WI38 (cell line): ENCODE results near the gene LOXHD1.

ENCODE experiments used
- H3K4me3 ChIP-seq: 2 replicates; pipeline ENCODE4 v1.5.1; 2011; ENCODE audit warnings: low read depth, mild to moderate bottlenecking, control low read depth, low read length
- CTCF ChIP-seq: IDR thresholded peaks from 2 replicates; pipeline ENCODE4 v1.5.1; 2012; ENCODE audit warnings: low read depth, mild to moderate bottlenecking, control low read depth, low read length

LOXHD1 gene

GRCh38 chr18:46439037-46439436 is 218.0 kb downstream of the LOXHD1 start:
- no peak overlapping the region for H3K4me3 ChIP-seq
- TF ChIP-seq CTCF, result no peak

- no peak overlapping the region for H3K4me3 ChIP-seq
- no peak for TF ChIP-seq CTCF
Observed at GRCh38 chr18:46437061-46437460, 220.0 kb downstream of the LOXHD1 start.

- no peak overlapping the region for H3K4me3 ChIP-seq
- no peak for TF ChIP-seq CTCF
Observed at GRCh38 chr18:46436621-46437020, 220.4 kb downstream of the LOXHD1 start.

- no peak overlapping the region for H3K4me3 ChIP-seq
- TF ChIP-seq CTCF, result no peak
Observed at GRCh38 chr18:46435031-46435430, 222.0 kb downstream of the LOXHD1 start.

- H3K4me3 ChIP-seq, result no peak overlapping the region
- TF ChIP-seq CTCF, result no peak
Observed at GRCh38 chr18:46434629-46435028, 222.4 kb downstream of the LOXHD1 start.

GRCh38 chr18:46433121-46433826 is 223.7 kb downstream of the LOXHD1 start:
- H3K4me3 ChIP-seq, result no peak overlapping the region
- no peak for TF ChIP-seq CTCF

- no peak overlapping the region for H3K4me3 ChIP-seq
Observed at GRCh38 chr18:46431522-46432171, 225.4 kb downstream of the LOXHD1 start.

More at GRCh38 chr18:46431522-46432171, 225.4 kb downstream of the LOXHD1 start:
- no peak for TF ChIP-seq CTCF
